Thoracic aorta (tissue), 2 donors: Measurements from ENCODE around the gene FSHB. TPM values are rescaled to one million over a fixed set of nuclear protein-coding genes. Genes with fewer than 3 reads are reported as not detected.

ENCODE experiments used
- ATAC-seq: fragments of 150-250 bp; one replicate; pipeline ENCODE4 v1.8.0; 2017; ENCODE audit warnings: low read depth; ENCODE audit not compliant: insufficient number of reproducible peaks, low FRiP score
- DNase-seq: peaks from one replicate; pipeline ENCODE4 v3.0.0-alpha.2; 2020; ENCODE audit warnings: low spot score
- H3K27ac ChIP-seq, 2 donors: fragments of 200-600 bp; sonication (generic); 1 replicate in 1 of 2; 2 replicates in 1 of 2; pipeline ENCODE4 v1.5.1; 2016; ENCODE audit warnings: mild to moderate bottlenecking in 2 of 2, moderate library complexity in 2 of 2
- H3K27me3 ChIP-seq: fragments of 200-600 bp; sonication (generic); replicated peaks from 2 replicates; pipeline ENCODE4 v1.6.0; 2016; ENCODE audit warnings: mild to moderate bottlenecking; ENCODE audit not compliant: insufficient read depth
- H3K36me3 ChIP-seq: fragments of 200-600 bp; sonication (generic); one replicate; pipeline ENCODE4 v1.5.1; 2016
- H3K4me1 ChIP-seq, 2 donors: fragments of 200-600 bp; sonication (generic); 1 replicate in 1 of 2; 2 replicates in 1 of 2; pipeline versions ENCODE4 v1.5.1 to v1.6.0; 2016; ENCODE audit warnings: low read depth in 2 of 2, mild to moderate bottlenecking in 1 of 2; ENCODE audit not compliant: control insufficient read depth in 1 of 2
- H3K4me3 ChIP-seq: fragments of 200-600 bp; sonication (generic); 2 replicates; pipeline ENCODE4 v1.5.1; 2016; ENCODE audit warnings: mild to moderate bottlenecking
- H3K9me3 ChIP-seq: fragments of 200-600 bp; sonication (generic); 2 replicates; pipeline ENCODE4 v1.5.1; 2016
- total RNA-seq, 2 donors: library from RNA; depleted of rRNA; stranded (reverse); fragments of >200 nt; gene quantifications; one replicate each; pipeline versions ENCODE4 v1.1.0 to v1.2.3, GENCODE V29; 2016
- TF ChIP-seq, protein P1 (sequence below): fragments of 200-600 bp; sonication (generic); IDR thresholded peaks from one replicate; pipeline ENCODE4 v1.5.1; 2019; ENCODE audit warnings: antibody characterized with exemption

The FSHB gene
- total RNA-seq, 2 donors from 2014 or later: not detected

DNA sequence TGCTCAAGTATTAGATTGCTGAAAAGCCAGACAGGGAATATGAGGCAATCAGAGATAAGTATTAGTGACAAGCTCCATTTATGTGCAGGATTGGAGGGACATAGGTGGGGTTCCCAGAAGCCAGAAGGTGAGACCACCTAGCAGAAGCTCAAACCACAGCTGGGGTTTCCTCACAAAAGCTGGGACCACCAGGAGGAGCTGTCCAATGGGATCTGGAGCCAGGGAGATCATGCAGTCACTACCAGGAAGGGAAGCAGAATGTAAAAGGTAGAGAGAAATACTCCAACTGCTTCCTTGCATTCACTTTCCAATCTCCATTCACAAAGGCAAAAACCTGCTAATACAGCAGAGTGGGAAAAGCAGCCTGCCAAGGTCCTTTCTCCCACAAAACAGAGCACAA, 5.2 kb upstream of the FSHB start:
- H3K4me3 ChIP-seq: no peak overlapping the region
- DNase-seq: no peak
- H3K9me3 ChIP-seq: no peaks in the 10 kb centered on the region
- H3K4me1 ChIP-seq: no peaks in the 10 kb centered on the region
- H3K27me3 ChIP-seq: no peaks in the 10 kb centered on the region
- TF ChIP-seq, protein P1, sequence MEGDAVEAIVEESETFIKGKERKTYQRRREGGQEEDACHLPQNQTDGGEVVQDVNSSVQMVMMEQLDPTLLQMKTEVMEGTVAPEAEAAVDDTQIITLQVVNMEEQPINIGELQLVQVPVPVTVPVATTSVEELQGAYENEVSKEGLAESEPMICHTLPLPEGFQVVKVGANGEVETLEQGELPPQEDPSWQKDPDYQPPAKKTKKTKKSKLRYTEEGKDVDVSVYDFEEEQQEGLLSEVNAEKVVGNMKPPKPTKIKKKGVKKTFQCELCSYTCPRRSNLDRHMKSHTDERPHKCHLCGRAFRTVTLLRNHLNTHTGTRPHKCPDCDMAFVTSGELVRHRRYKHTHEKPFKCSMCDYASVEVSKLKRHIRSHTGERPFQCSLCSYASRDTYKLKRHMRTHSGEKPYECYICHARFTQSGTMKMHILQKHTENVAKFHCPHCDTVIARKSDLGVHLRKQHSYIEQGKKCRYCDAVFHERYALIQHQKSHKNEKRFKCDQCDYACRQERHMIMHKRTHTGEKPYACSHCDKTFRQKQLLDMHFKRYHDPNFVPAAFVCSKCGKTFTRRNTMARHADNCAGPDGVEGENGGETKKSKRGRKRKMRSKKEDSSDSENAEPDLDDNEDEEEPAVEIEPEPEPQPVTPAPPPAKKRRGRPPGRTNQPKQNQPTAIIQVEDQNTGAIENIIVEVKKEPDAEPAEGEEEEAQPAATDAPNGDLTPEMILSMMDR: no peak
- H3K27ac ChIP-seq: no peak overlapping the region
- ATAC-seq: no peak
- no peaks in the 10 kb centered on the region for H3K36me3 ChIP-seq

DNA sequence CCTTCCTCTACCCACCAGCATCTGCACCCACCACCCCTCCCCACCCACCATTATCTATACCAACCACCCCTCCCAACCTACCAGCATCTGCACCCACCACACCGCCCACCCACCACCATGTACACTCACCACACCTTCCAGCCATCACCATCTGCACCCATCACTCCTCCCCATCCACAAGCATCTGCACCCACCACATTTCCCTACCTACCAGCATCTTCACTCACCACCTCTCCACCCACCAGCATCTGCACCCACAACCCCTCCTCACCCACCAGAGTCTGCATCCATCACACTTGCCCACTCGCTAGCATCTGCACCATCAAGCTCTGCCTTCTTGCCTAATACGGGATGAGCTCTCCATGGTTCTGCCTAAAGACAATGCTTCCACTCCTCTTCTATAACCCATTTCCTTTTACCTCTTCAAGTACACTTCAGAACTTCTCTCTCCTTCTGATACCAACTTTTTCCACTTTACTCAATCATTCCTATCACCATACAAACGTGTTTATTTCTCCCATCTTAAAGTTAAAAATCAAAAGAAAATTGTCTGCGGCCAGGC, 2.4 kb upstream of the FSHB start:
- TF ChIP-seq, protein P1: no peak
- no peaks in the 10 kb centered on the region for H3K27me3 ChIP-seq
- no peak for ATAC-seq
- no peaks in the 10 kb centered on the region for H3K36me3 ChIP-seq
- H3K9me3 ChIP-seq: no peaks in the 10 kb centered on the region
- no peak for DNase-seq
- no peaks in the 10 kb centered on the region for H3K4me1 ChIP-seq
- H3K4me3 ChIP-seq: no peak overlapping the region
- no peak overlapping the region for H3K27ac ChIP-seq

DNA sequence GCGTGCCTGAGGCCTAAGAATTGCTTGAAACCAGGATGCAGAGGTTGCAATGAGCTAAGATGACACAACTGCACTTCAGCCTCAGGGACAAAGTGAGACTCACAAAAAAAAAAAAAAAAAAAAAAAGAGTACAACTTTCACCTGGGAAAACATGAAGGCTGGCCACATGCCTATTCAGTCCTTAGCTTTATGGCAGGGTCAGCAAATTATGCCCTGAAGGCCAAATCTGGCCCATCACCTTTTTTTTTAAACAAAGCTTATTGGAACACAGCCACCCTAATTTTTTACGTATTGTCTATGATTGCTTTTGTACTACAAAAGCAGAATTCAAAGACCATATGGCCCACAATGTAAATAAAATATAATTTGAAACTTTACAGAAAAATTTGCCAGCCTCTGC, 8.2 kb downstream of the FSHB start:
- Histone ChIP-seq H3K27ac (no peak overlapping the region), H3K27me3 (no peaks in the 10 kb centered on the region), H3K36me3 (no peaks in the 10 kb centered on the region), H3K4me1 (no peaks in the 10 kb centered on the region), H3K9me3 (no peaks in the 10 kb centered on the region), H3K4me3 (no peak overlapping the region)
- TF ChIP-seq, protein P1: no peak
- ATAC-seq (no peak), DNase-seq (no peak)

DNA sequence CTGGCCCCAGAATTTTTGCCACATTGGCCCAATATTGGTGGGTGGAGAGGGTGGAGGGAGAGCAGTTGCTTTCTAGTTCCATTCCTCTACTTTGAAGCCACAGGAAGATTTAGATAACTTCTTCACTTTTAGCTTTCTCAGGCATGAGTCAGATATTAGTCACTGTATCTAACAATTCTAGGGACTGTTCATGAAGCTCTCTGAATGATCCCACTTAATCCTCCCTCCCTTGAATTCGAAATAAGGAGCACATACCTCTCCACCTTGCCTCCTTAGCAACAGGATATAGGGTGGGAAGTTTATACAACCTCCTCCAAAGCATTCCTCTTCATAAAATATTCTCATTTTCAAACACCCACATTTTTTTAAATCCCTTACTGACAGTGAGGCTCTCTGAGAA, 13.5 kb downstream of the FSHB start:
- Histone ChIP-seq H3K27ac (no peak overlapping the region), H3K4me3 (no peak overlapping the region), H3K9me3 (no peaks in the 10 kb centered on the region), H3K4me1 (no peaks in the 10 kb centered on the region), H3K36me3 (no peaks in the 10 kb centered on the region), H3K27me3 (no peaks in the 10 kb centered on the region)
- no peak for DNase-seq
- ATAC-seq: no peak
- TF ChIP-seq, protein P1: no peak

DNA sequence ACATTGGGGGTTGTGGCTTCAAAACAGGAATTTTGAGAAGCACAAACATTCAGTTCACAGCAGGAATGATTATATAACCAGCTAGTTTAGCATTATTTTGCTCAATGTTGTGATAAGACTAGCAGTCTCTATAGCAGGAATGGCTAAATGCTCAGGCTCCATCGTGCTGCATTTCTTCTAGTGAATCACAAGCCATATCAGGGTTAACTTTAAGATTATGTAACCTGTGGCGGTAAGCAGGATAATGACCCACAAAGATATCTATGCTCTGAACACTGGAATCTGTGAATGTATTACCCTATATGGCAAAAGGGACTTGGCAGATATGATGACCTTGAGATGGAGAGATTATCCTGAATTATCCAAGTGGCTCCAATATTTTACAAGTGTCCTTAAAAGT, 14.8 kb downstream of the FSHB start:
- no peaks in the 10 kb centered on the region for H3K27me3 ChIP-seq
- H3K9me3 ChIP-seq: no peaks in the 10 kb centered on the region
- H3K4me3 ChIP-seq: no peak overlapping the region
- H3K4me1 ChIP-seq: no peaks in the 10 kb centered on the region
- TF ChIP-seq, protein P1: no peak
- DNase-seq (no peak), ATAC-seq (no peak)
- H3K36me3 ChIP-seq: no peaks in the 10 kb centered on the region
- no peak overlapping the region for H3K27ac ChIP-seq
